Astrocyte of the cerebellum (primary cell): Measurements from ENCODE around the gene NIM1K.
"Not testable (repeated sequence)": the region's sequence is repeated elsewhere in the genome, so short reads cannot be mapped to it uniquely, and the experiment has no call there.

Source experiments
- DNase-seq: peaks from one replicate; pipeline ENCODE4 v3.0.0-alpha.2; 2011; ENCODE audit warnings: low read depth
- H3K4me3 ChIP-seq: 2 replicates; pipeline ENCODE4 v1.5.1; 2011; ENCODE audit warnings: mild to moderate bottlenecking, low read depth, low read length, moderate library complexity
- in situ Hi-C: cut with HindIII; loops from 2 replicates; pipeline ENCODE4 v1.10.0; 2017; ENCODE audit warnings: low sequenced_read_pairs
- TF ChIP-seq, protein P1 (sequence below): IDR thresholded peaks from 2 replicates; pipeline ENCODE4 v1.5.1; 2012; ENCODE audit warnings: low read length, low read depth, moderate library complexity, mild to moderate bottlenecking; ENCODE audit errors: missing control alignments

Gene NIM1K

GRCh38 chr5:43245724-43246385 is 53.8 kb downstream of the NIM1K start:
- DNase-seq: no peak
- no peak overlapping the region for H3K4me3 ChIP-seq
- in situ Hi-C loops: no loop called here
- TF ChIP-seq, protein P1, sequence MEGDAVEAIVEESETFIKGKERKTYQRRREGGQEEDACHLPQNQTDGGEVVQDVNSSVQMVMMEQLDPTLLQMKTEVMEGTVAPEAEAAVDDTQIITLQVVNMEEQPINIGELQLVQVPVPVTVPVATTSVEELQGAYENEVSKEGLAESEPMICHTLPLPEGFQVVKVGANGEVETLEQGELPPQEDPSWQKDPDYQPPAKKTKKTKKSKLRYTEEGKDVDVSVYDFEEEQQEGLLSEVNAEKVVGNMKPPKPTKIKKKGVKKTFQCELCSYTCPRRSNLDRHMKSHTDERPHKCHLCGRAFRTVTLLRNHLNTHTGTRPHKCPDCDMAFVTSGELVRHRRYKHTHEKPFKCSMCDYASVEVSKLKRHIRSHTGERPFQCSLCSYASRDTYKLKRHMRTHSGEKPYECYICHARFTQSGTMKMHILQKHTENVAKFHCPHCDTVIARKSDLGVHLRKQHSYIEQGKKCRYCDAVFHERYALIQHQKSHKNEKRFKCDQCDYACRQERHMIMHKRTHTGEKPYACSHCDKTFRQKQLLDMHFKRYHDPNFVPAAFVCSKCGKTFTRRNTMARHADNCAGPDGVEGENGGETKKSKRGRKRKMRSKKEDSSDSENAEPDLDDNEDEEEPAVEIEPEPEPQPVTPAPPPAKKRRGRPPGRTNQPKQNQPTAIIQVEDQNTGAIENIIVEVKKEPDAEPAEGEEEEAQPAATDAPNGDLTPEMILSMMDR: no peak

- in situ Hi-C loops: no loop called here
- DNase-seq: no peak
- TF ChIP-seq, protein P1: no peak
- H3K4me3 ChIP-seq: no peak overlapping the region
Observed at GRCh38 chr5:43251754-43252153, 59.7 kb downstream of the NIM1K start.

DNA sequence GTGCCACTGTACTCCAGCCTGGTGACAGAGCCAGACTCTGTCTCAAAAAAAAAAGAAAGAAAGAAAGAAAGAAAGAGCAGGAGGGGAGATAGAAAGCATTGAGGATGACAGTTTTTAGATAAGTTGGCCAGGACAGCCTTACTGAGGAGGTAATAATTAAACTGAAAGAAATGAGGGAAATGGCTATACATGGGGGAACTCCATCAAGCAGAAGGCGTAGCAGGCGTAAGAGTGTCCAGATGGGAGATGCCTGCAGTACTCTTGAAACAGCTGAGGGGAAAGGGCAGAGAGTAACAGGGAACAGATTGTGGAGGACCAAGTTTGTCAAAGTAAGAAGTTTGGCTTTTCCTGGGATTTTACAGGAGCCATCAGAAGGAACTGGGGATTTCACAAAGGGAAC is 63.7 kb downstream of the NIM1K start:
- TF ChIP-seq, protein P1: no peak
- in situ Hi-C loops: no loop called here
- DNase-seq: no peak
- H3K4me3 ChIP-seq: no peak overlapping the region

- TF ChIP-seq, protein P1: no peak
- in situ Hi-C loops: no loop called here
- no peak overlapping the region for H3K4me3 ChIP-seq
- no peak for DNase-seq
Observed at GRCh38 chr5:43256261-43256966, 64.4 kb downstream of the NIM1K start.

DNA sequence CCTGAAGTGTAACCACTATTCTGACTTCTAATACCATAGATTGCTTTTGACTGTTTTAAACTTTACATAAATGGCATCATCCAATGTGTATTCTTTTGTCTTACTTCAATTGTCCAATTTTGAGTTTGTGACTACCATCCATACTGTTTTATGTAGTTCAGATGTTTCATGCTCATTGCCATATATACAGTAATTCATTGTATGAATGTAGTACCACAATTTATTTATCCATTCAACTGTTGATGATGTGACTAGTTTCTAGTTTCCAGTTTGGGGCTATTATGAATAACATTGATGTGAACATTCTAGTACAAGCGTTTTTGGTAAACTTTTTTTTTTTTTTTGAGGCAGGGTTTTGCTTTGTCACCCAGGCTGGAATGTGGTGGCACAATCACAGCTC is 66.1 kb downstream of the NIM1K start:
- TF ChIP-seq, protein P1: no peak
- in situ Hi-C loops: no loop called here
- no peak overlapping the region for H3K4me3 ChIP-seq
- no peak for DNase-seq

GRCh38 chr5:43262269-43262668 is 70.2 kb downstream of the NIM1K start:
- in situ Hi-C loops, H3K4me3 ChIP-seq, DNase-seq: not testable (repeated sequence)

DNA sequence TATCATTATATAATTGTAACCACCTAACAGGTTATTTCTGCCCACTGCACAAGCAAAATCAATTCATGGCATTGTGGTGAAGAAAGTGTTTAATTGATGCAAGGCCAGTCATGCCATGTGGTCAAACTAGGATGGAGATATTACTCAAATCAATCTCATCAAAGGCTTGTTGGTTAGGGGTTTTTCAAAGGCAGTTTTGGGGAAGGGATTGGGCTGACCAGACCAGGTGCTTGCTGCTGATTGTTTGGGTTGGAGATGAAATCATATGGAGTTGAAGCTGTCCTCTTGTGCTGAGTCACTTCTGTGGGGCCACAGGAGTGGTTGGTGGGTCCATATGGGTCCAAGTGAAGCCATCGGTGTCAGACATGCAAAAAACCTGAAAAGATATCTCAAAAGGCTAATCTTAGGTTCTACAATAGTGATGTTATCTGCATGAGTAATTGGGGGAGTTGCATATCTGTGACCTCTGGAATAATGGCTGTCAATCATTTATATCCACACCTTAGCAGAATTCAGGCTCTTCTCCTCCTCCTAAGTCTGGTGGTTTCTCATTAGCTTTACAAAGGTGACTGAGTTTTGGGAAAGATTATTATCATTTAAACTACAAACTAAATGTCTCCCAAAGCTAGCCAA is 76.3 kb downstream of the NIM1K start:
- no peak overlapping the region for H3K4me3 ChIP-seq
- in situ Hi-C loops: no loop called here
- TF ChIP-seq, protein P1: no peak

More for the DNA sequence above, 76.3 kb downstream of the NIM1K start:
- no peak for DNase-seq
